Lower lobe of right lung (tissue), 2 donors: ENCODE data around the gene CBARP. TPM values are rescaled to one million over a fixed set of nuclear protein-coding genes. Genes with fewer than 3 reads are reported as not detected.

Source experiments
- ATAC-seq, 2 donors: fragments of 200-7000 bp; cut with Tn5 transposase; one replicate each; pipeline ENCODE4 v1.9.1; 2020 to 2022; ENCODE audit warnings: mild to moderate bottlenecking in 2 of 2, moderate library complexity in 2 of 2
- DNase-seq: peaks from one replicate; pipeline ENCODE4 v3.0.0-alpha.2; 2020
- H3K27ac ChIP-seq: fragments of 200-600 bp; one replicate; pipeline ENCODE4 v1.8.0; 2022
- H3K27me3 ChIP-seq: fragments of 200-600 bp; one replicate; pipeline ENCODE4 v1.8.0; 2022; ENCODE audit warnings: low read depth
- H3K36me3 ChIP-seq: fragments of 200-600 bp; one replicate; pipeline ENCODE4 v1.8.0; 2022; ENCODE audit warnings: mild to moderate bottlenecking
- H3K4me1 ChIP-seq: fragments of 200-600 bp; one replicate; pipeline ENCODE4 v1.8.0; 2022
- H3K4me3 ChIP-seq: fragments of 200-600 bp; one replicate; pipeline ENCODE4 v1.8.0; 2022; ENCODE audit warnings: mild to moderate bottlenecking
- H3K9me3 ChIP-seq: fragments of 200-600 bp; one replicate; pipeline ENCODE4 v1.8.0; 2022
- intact Hi-C: fragments of 100-400 bp; cut with DNase I; formaldehyde crosslinking; loops from one replicate; pipeline ENCODE4 v1.11.0; 2022
- total RNA-seq: library from RNA; stranded (reverse); fragmentation: NEBNext Ultra II Directional; extraction: Animal tissue kit (Norgen Biotek cat#: 25700); gene quantifications from one replicate; pipeline ENCODE4 v1.2.1, GENCODE V29; 2021
- TF ChIP-seq, protein P1 (sequence below): fragments of 200-600 bp; IDR thresholded peaks from one replicate; pipeline ENCODE4 v1.8.0; 2022; ENCODE audit warnings: antibody characterized with exemption, mild to moderate bottlenecking
- donor health status: DM: no; HTN: yes; CAD: no; lungs with severe emphysema.

CBARP gene
- total RNA-seq, 1 donor from 2014 or later: 0.41 TPM

DNA sequence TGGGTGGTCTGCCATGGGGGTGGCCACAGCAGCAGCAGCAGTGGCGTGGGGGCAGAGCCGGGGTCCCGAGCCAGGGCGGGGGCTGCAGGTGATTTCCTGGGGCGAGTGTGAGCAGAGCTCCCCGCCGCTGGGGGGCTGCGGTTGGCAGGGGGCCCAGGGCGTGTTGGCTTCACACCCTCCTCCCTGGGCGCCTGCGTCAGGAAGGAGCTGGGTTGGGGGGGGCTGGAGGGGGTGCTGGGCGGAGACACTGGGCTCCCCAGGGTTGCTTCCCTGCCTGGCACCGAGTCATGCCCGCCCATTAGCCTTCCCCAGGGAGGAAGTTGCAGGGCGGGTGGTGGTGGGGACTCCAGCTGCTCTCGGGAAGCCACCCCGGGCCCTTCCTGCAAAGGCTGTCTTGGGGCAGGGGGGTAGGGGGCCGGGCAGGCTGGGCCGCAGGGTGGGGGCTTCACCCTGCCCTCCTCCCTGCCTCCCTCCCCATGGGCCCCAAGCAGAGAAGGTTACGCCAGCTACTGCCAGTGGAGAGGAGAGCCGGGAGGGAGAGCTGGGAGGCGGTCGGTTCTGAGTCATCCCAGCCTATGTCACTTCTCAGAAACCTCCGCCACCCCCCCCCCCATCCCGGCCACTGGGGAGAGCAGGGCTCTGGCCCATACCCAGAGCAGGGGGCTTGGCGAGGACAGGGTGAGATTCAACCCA, 15.2 kb upstream of the CBARP start:
- no peaks in the 10 kb centered on the region for H3K9me3 ChIP-seq
- H3K4me1 ChIP-seq: peaks cover 57% of the 10 kb centered on the region
- peak overlapping the region; percentile 77 for H3K4me3 ChIP-seq
- DNase-seq (peak; percentile 95), ATAC-seq (peak; percentile 61 to 66)
- TF ChIP-seq, protein P1, sequence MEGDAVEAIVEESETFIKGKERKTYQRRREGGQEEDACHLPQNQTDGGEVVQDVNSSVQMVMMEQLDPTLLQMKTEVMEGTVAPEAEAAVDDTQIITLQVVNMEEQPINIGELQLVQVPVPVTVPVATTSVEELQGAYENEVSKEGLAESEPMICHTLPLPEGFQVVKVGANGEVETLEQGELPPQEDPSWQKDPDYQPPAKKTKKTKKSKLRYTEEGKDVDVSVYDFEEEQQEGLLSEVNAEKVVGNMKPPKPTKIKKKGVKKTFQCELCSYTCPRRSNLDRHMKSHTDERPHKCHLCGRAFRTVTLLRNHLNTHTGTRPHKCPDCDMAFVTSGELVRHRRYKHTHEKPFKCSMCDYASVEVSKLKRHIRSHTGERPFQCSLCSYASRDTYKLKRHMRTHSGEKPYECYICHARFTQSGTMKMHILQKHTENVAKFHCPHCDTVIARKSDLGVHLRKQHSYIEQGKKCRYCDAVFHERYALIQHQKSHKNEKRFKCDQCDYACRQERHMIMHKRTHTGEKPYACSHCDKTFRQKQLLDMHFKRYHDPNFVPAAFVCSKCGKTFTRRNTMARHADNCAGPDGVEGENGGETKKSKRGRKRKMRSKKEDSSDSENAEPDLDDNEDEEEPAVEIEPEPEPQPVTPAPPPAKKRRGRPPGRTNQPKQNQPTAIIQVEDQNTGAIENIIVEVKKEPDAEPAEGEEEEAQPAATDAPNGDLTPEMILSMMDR: peak; percentile 22
- H3K27me3 ChIP-seq: no peaks in the 10 kb centered on the region
- intact Hi-C loops: no loop called here
- peaks cover 53% of the 10 kb centered on the region for H3K36me3 ChIP-seq
- peak overlapping the region; percentile 98 for H3K27ac ChIP-seq

DNA sequence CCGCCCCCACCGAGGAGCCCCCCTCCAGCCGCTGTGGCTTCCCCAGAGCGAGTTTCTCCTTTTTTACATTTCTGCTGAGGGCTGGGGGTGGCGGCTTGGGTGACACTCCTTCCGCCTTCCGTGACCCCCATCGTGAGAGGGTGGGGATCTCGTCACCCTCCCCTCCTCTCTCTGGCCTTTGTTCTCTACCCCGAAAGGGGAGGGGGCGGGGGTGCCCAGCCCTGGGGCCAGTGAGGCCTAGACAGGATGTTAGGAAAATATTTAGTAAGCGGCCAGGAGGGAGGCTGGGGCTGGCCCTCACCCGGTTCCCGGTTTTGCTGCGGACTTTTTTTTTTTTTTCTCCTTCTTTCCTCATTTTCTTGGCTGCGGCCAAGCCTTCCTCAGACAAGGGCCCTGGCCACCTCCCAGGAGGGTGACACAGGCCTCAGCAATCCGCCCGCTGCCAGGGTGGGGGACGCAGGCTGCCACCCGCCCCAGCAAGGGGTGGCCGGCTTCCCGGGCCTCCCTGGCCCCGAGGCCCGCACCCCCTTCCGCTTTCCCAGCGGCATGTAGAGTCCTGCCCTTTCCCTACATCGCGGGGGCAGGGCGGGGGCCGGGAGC, 14.5 kb upstream of the CBARP start:
- DNase-seq (peak; percentile 95), ATAC-seq (peak; percentile 58 to 61)
- Histone ChIP-seq H3K36me3 (peaks cover 47% of the 10 kb centered on the region), H3K27me3 (no peaks in the 10 kb centered on the region), H3K27ac (peak overlapping the region; percentile 98), H3K4me1 (peaks cover 57% of the 10 kb centered on the region), H3K9me3 (no peaks in the 10 kb centered on the region), H3K4me3 (peak overlapping the region; percentile 77)
- intact Hi-C loops: no loop called here
- TF ChIP-seq, protein P1: no peak

DNA sequence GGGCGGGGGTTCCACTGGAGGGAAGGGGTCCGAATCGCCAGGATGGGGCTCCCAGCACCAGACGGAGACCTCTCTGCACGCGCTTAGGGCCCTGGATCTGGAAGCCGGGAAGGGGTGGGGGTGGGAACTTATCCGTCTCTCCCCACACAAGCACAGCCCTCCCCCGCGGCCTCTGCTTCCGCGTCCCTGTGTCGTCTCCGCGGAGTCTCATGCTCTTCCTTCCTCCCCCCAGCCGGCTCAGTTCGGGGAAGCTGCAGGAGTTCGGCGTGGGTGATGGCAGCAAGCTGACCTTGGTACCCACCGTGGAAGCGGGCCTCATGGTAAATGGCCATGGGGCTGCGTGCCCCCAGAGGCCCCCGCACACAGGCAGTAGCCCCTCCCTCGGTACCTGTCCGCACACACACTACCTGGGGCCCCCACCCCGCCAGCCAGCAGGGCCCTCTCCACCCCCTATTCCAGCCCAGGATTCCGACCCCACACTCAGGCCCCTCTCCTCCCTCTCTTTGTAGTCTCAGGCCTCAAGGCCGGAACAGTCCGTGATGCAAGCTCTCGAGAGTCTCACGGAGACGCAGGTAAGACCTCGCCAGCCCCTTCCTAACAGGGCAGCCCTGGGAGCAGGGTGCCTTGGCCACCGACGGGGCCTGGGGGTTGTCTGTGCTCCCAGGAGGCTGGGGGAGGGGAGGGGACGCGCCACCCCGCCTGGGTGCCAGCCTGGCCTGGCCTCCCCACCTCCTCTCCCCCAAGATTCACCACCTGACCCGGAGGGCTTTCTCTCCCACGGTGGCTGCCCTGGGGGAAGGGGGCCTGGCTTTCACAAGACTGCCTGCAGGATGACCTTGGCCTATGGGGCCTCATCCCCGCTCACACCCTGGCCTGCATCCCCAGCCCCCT, 13.8 kb upstream of the CBARP start:
- TF ChIP-seq, protein P1: no peak
- no peak for ATAC-seq
- H3K4me3 ChIP-seq: peak overlapping the region; percentile 77
- no peaks in the 10 kb centered on the region for H3K9me3 ChIP-seq
- H3K27me3 ChIP-seq: no peaks in the 10 kb centered on the region
- peaks cover 40% of the 10 kb centered on the region for H3K36me3 ChIP-seq
- intact Hi-C loops: no loop called here
- peaks cover 55% of the 10 kb centered on the region for H3K4me1 ChIP-seq
- peak overlapping the region; percentile 98 for H3K27ac ChIP-seq
- peak; percentile 93 for DNase-seq

DNA sequence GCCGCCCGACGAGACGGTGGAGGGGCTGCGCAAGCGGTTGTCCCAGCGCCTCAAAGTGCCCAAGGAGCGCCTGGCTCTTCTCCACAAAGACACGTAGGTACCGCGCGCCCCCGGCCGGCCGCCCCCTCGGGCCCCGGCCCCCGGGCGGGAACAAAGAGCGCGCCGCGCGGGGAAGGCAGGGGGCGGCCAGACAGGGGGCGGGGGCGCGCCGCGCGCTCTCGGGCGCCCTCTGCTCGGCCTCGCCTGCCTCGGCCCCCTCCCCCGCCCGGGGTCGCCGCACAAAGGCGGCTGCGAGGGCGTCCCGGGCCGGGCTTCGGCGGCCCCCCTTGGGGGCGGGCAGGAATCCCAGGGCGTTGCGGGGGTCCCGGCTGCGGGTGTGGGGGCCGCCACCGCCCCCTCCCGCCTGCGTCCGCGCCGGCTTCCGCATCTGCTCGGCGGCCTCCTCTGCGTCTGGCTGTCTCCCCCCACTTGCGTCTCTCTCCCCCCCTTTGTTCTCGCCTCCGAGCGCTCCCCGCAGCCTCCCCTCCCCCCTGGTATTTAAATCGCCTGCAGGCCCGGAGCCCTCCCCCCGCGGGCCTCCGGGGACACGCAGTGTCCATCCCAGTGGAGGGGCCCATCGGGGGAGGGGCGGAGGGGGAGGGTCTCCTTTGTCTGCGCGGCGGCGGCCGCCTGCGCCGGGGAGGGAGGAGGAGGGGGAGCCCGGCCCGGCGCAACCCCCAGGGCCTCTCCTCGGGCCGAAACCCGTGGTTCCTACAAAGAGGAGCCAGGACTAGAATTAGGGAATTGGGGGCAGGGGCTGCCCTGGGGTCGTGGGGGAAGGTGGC, 12.8 kb upstream of the CBARP start:
- TF ChIP-seq, protein P1: no peak
- peak overlapping the region; percentile 77 for H3K4me3 ChIP-seq
- peaks cover 31% of the 10 kb centered on the region for H3K36me3 ChIP-seq
- peak overlapping the region; percentile 98 for H3K27ac ChIP-seq
- no peaks in the 10 kb centered on the region for H3K9me3 ChIP-seq
- intact Hi-C loops: no loop called here
- H3K4me1 ChIP-seq: peaks cover 51% of the 10 kb centered on the region
- no peak for ATAC-seq
- no peaks in the 10 kb centered on the region for H3K27me3 ChIP-seq
- DNase-seq: peak; percentile 84

DNA sequence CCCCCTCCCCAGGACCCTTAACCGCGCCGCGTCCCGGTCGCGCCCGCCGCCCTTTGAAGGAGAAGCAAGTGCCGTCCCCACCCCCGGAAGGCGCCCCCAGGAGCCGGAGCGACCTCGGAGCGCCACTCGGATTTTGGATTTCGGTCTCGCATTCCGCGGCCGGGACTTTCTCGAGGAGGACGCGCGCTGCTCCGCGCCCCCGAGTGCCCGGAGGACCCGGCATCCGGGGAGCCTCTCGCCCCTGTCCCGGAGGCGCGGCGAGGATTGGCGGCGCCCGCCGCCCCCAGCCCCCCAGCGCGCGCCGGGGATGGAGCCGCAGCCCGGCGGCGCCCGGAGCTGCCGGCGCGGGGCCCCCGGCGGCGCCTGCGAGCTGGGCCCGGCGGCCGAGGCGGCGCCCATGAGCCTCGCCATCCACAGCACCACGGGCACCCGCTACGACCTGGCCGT, 12.2 kb upstream of the CBARP start:
- intact Hi-C loops: no loop called here
- Histone ChIP-seq H3K4me3 (peak overlapping the region; percentile 77), H3K36me3 (peaks cover 25% of the 10 kb centered on the region), H3K27me3 (no peaks in the 10 kb centered on the region), H3K9me3 (no peaks in the 10 kb centered on the region), H3K4me1 (peaks cover 51% of the 10 kb centered on the region), H3K27ac (peak overlapping the region; percentile 98)
- DNase-seq: no peak
- no peak for ATAC-seq
- TF ChIP-seq, protein P1: no peak
